GM06990 (cell line): ENCODE results near the gene HILPDA.

ENCODE experiments used
- DNase-seq: peaks from one replicate; pipeline ENCODE4 v3.0.0-alpha.2; 2011; ENCODE audit not compliant: insufficient read length; ENCODE audit errors: extremely low read depth
- H3K27me3 ChIP-seq: replicated peaks from 2 replicates; pipeline ENCODE4 v1.6.0; 2011; ENCODE audit warnings: low read length; ENCODE audit not compliant: control insufficient read depth, insufficient read depth
- H3K36me3 ChIP-seq: 2 replicates; pipeline ENCODE4 v1.5.1; 2011; ENCODE audit warnings: low read length; ENCODE audit not compliant: control insufficient read depth, insufficient read depth
- H3K4me3 ChIP-seq: replicated peaks from 2 replicates; pipeline ENCODE4 v1.5.1; 2011; ENCODE audit warnings: low read depth, mild to moderate bottlenecking, control low read depth, low read length
- CTCF ChIP-seq: IDR thresholded peaks from 2 replicates; pipeline ENCODE4 v1.5.1; 2011; ENCODE audit warnings: low read length, control low read depth, mild to moderate bottlenecking, inconsistent platforms; ENCODE audit not compliant: insufficient read depth, poor library complexity, severe bottlenecking

HILPDA gene

GRCh38 chr7:128425850-128426249 is 29.8 kb upstream of the HILPDA start:
- no peak overlapping the region for H3K4me3 ChIP-seq
- TF ChIP-seq CTCF, result peak; percentile 87
- no peak for DNase-seq

GRCh38 chr7:128427289-128427891 is 28.3 kb upstream of the HILPDA start:
- TF ChIP-seq CTCF, result peak; percentile 48
- no peaks in the 10 kb centered on the region for H3K36me3 ChIP-seq
- H3K4me3 ChIP-seq, result no peak overlapping the region
- DNase-seq, result no peak
- H3K27me3 ChIP-seq, result no peaks in the 10 kb centered on the region; the same call in 1 of the 2 replicates

More at GRCh38 chr7:128425850-128426249, 29.8 kb upstream of the HILPDA start:
- Histone ChIP-seq H3K27me3 (no peaks in the 10 kb centered on the region; the same call in 1 of the 2 replicates), H3K36me3 (no peaks in the 10 kb centered on the region)

DNA sequence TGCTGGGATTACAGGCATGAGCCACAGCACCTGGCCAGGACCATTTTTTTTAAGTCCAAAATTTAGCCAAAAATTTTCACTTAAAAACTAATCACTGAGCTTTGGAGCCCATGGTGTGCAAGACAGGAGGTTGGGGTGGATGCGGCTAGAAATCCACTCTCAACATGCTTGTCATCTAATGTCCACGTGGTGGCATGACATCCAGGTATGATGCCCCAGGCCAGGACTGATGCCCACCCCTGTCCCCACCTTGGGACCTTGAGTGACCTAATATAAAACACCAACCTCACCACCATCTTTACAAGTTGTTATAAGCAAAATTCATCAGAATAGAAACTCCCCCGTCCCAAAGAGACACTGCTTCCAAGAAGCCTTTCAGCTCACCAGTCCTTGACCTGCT is 25.5 kb upstream of the HILPDA start:
- no peak overlapping the region for H3K4me3 ChIP-seq
- no peaks in the 10 kb centered on the region for H3K36me3 ChIP-seq
- DNase-seq, result no peak
- TF ChIP-seq CTCF, result no peak
- H3K27me3 ChIP-seq, result no peaks in the 10 kb centered on the region; the same call in 1 of the 2 replicates

GRCh38 chr7:128431221-128431620 is 24.5 kb upstream of the HILPDA start:
- Histone ChIP-seq H3K27me3 (no peaks in the 10 kb centered on the region; the same call in 1 of the 2 replicates), H3K4me3 (no peak overlapping the region), H3K36me3 (no peaks in the 10 kb centered on the region)
- TF ChIP-seq CTCF, result no peak
- DNase-seq, result no peak

- DNase-seq, result no peak
- TF ChIP-seq CTCF, result no peak
Measured at GRCh38 chr7:128431754-128432153, 23.9 kb upstream of the HILPDA start.

More at GRCh38 chr7:128431754-128432153, 23.9 kb upstream of the HILPDA start:
- no peaks in the 10 kb centered on the region for H3K36me3 ChIP-seq
- H3K4me3 ChIP-seq, result no peak overlapping the region
- no peaks in the 10 kb centered on the region; the same call in 1 of the 2 replicates for H3K27me3 ChIP-seq
